GM12878 (cell line): Measurements from ENCODE around the gene NECAB3. TPM values are rescaled to one million over a fixed set of nuclear protein-coding genes. Genes with fewer than 3 reads are reported as not detected.

Source experiments
- ATAC-seq: fragments of 200-7000 bp; cut with Tn5 transposase; 3 replicates; pipeline ENCODE4 v1.9.1; 2020; ENCODE audit warnings: mild to moderate bottlenecking, moderate library complexity
- BruUV-seq: library from RNA; stranded (reverse); fragments of 400-500 nt; replicated peaks from 2 replicates; lab custom pipeline; 2021; lab: Mats Ljungman, UMichigan
- CTCF ChIA-PET: fragments of 300-600 bp; sonication (Branson Sonifier 250); formaldehyde crosslinking; extraction: SDS; loops from one replicate; lab custom pipeline; 2021; ENCODE audit warnings: inconsistent platforms; lab: Yijun Ruan, JAX
- POLR2A ChIA-PET: fragments of 350-600 bp; formaldehyde crosslinking; extraction: SDS; loops from one replicate; lab custom pipeline; 2021; ENCODE audit warnings: inconsistent platforms; lab: Charles Lee
- RAD21 ChIA-PET: fragments of 300-600 bp; sonication (Branson Sonifier 250); formaldehyde crosslinking; loops from one replicate; lab custom pipeline; 2023; ENCODE audit warnings: antibody characterized with exemption; ENCODE audit not compliant: unreplicated experiment; lab: Charles Lee
- SMC1A ChIA-PET: fragments of 300-600 bp; sonication (Branson Sonifier 250); formaldehyde crosslinking; loops from one replicate; lab custom pipeline; 2023; ENCODE audit not compliant: unreplicated experiment, uncharacterized antibody; lab: Charles Lee
- DNase-seq: peaks from one replicate; pipeline ENCODE4 v3.0.0-alpha.2; 2011; ENCODE audit warnings: low read depth, low spot score
- FAIRE-seq: peaks from 3 replicates; lab custom pipeline; 2011; peaks lifted over from hg19 to GRCh38; lab: Jason Lieb, UNC
- H2AFZ ChIP-seq: 2 replicates; pipeline ENCODE4 v1.6.0; 2011; ENCODE audit warnings: low read depth, low read length, control low read depth; ENCODE audit not compliant: control insufficient read depth
- H3K27ac ChIP-seq: 2 replicates; pipeline ENCODE4 v1.5.1; 2011; ENCODE audit warnings: control low read depth; ENCODE audit not compliant: control insufficient read depth, insufficient read depth
- H3K27me3 ChIP-seq, 2 experiments: replicated peaks in 1 of 2; 2 replicates each; pipeline versions ENCODE4 v1.6.0 to v1.6.1; 2011; ENCODE audit warnings: low read length in 1 of 2; ENCODE audit not compliant: control insufficient read depth in 2 of 2, insufficient read depth in 2 of 2
- H3K36me3 ChIP-seq, 2 experiments: 2 replicates each; pipeline ENCODE4 v1.5.1; 2011; ENCODE audit warnings: low read length in 1 of 2; ENCODE audit not compliant: control insufficient read depth in 2 of 2, insufficient read depth in 2 of 2
- H3K4me1 ChIP-seq: 2 replicates; pipeline ENCODE4 v1.6.1; 2011; ENCODE audit warnings: mild to moderate bottlenecking, low read length, moderate library complexity, mixed read lengths; ENCODE audit not compliant: control insufficient read depth, insufficient read depth
- H3K4me2 ChIP-seq: 2 replicates; pipeline ENCODE4 v1.6.0; 2011; ENCODE audit warnings: control low read depth; ENCODE audit not compliant: control insufficient read depth, insufficient read depth
- H3K4me3 ChIP-seq: fragments of 200-600 bp; sonication (generic); 2 replicates; pipeline ENCODE4 v1.5.1; 2016
- H3K79me2 ChIP-seq: 2 replicates; pipeline ENCODE4 v1.6.0; 2011; ENCODE audit warnings: low read length; ENCODE audit not compliant: control insufficient read depth, insufficient read depth
- H3K9ac ChIP-seq: 2 replicates; pipeline ENCODE4 v1.8.0; 2011; ENCODE audit warnings: low read length, control low read depth, mixed read lengths; ENCODE audit not compliant: control insufficient read depth, insufficient read depth
- H3K9me3 ChIP-seq: replicated peaks from 3 replicates; pipeline ENCODE4 v1.5.1; 2011; ENCODE audit warnings: mild to moderate bottlenecking, low read length; ENCODE audit not compliant: control insufficient read depth, insufficient read depth
- H4K20me1 ChIP-seq: 2 replicates; pipeline ENCODE4 v1.6.0; 2011; ENCODE audit not compliant: control insufficient read depth, insufficient read depth
- CHD1 ChIP-seq: IDR thresholded peaks from 2 replicates; pipeline ENCODE4 v1.6.1; 2012; ENCODE audit warnings: low read depth, low read length, improper control_type of control experiment
- CHD4 ChIP-seq: fragments of 200-600 bp; sonication (generic); IDR thresholded peaks from 2 replicates; pipeline ENCODE4 v1.6.1; 2016; ENCODE audit warnings: mild to moderate bottlenecking
- EGR1 ChIP-seq, 2 experiments: IDR thresholded peaks; 1 replicate in 1 of 2; 2 replicates in 1 of 2; pipeline ENCODE4 v1.6.1; 2011 to 2012; ENCODE audit warnings: low read depth in 2 of 2, low read length in 2 of 2, borderline replicate concordance in 1 of 2, mild to moderate bottlenecking in 1 of 2, moderate library complexity in 1 of 2
- IRF3 ChIP-seq: fragments of 450-650 bp; IDR thresholded peaks from 2 replicates; pipeline ENCODE4 v1.6.1; 2014; ENCODE audit warnings: mild to moderate bottlenecking
- NFYA ChIP-seq: IDR thresholded peaks from 2 replicates; pipeline ENCODE4 v1.6.1; 2011; ENCODE audit warnings: low read depth, mild to moderate bottlenecking, low read length, improper control_type of control experiment, borderline replicate concordance
- PKNOX1 ChIP-seq: fragments of 450-650 bp; IDR thresholded peaks from 2 replicates; pipeline ENCODE4 v1.6.1; 2016; ENCODE audit warnings: mild to moderate bottlenecking
- POU2F2 ChIP-seq: IDR thresholded peaks from 3 replicates; pipeline ENCODE4 v1.6.1; 2011; ENCODE audit warnings: low read depth, mild to moderate bottlenecking, low read length, borderline replicate concordance
- REST ChIP-seq: IDR thresholded peaks from 2 replicates; pipeline ENCODE4 v1.6.1; 2012; ENCODE audit warnings: mild to moderate bottlenecking, low read depth, low read length
- SIN3A ChIP-seq: IDR thresholded peaks from 2 replicates; pipeline ENCODE4 v1.6.1; 2012; ENCODE audit warnings: low read depth, low read length, improper control_type of control experiment
- SIX5 ChIP-seq: IDR thresholded peaks from 2 replicates; pipeline ENCODE4 v1.6.1; 2011; ENCODE audit warnings: mild to moderate bottlenecking, low read depth, low read length, moderate library complexity; ENCODE audit not compliant: severe bottlenecking
- SMAD1 ChIP-seq: fragments of 450-650 bp; IDR thresholded peaks from 2 replicates; pipeline ENCODE4 v1.6.1; 2018; ENCODE audit warnings: mild to moderate bottlenecking, low read depth; ENCODE audit not compliant: partially characterized antibody
- TCF3 ChIP-seq: IDR thresholded peaks from 2 replicates; pipeline ENCODE4 v1.6.1; 2012; ENCODE audit warnings: low read depth, mild to moderate bottlenecking, low read length, borderline replicate concordance; ENCODE audit not compliant: insufficient read depth
- YY1 ChIP-seq: IDR thresholded peaks from 2 replicates; pipeline ENCODE4 v1.6.1; 2011; ENCODE audit warnings: low read depth, mild to moderate bottlenecking, low read length
- ZBTB11 ChIP-seq: fragments of 450-650 bp; formaldehyde crosslinking; IDR thresholded peaks from 2 replicates; pipeline ENCODE4 v1.5.0; 2022; ENCODE audit warnings: mild to moderate bottlenecking, missing genetic modification characterization
- ZSCAN29 ChIP-seq: fragments of 450-650 bp; IDR thresholded peaks from 2 replicates; pipeline ENCODE4 v1.6.1; 2017; ENCODE audit warnings: mild to moderate bottlenecking, moderate library complexity
- WGBS: methylation state at CpG from one replicate; pipeline ENCODE4 v1.1.6; 2016; ENCODE audit warnings: low lambda C conversion rate; ENCODE audit not compliant: insufficient replicate concordance, insufficient coverage; ENCODE audit errors: missing lambda C conversion rate; 5-methylcytosine and 5-hydroxymethylcytosine counted together
- in situ Hi-C: fragments of 300-500 bp; cut with MboI; formaldehyde crosslinking; loops from 9 replicates; pipeline ENCODE4 v1.14.3; 2018; ENCODE audit warnings: mixed read lengths
- intact Hi-C: fragments of 100-400 bp; cut with micrococcal nuclease; formaldehyde crosslinking; loops from one replicate; pipeline ENCODE4 v1.14.2; 2022; ENCODE audit not compliant: unreplicated experiment
- polyA plus RNA-seq, 11 experiments: library from polyadenylated mRNA; depleted of rRNA in 4 of 11; unstranded in 6 of 11; stranded (reverse) in 5 of 11; fragments of >200 nt; fragmentation: Nextera tagmentation in 4 of 11; fragmentation: Illumina TruSeq in 1 of 11; extraction: Ambion mirVana in 4 of 11; extraction: Trizol in 1 of 11; gene quantifications; 1 replicate in 1 of 11; 2 replicates in 10 of 11; pipeline versions ENCODE4 v1.2.1 to v1.2.3, GENCODE V29; 2011 to 2016; ENCODE audit warnings: inconsistent platforms in 2 of 11, missing spikeins in 2 of 11, low read depth in 1 of 11
- total RNA-seq, 4 experiments: library from RNA; depleted of rRNA in 3 of 4; stranded (reverse); fragments of >200 nt in 3 of 4; fragmentation: Illumina TruSeq in 1 of 4; extraction: Trizol in 1 of 4; gene quantifications; 2 replicates each; pipeline versions ENCODE4 v1.2.1 to v1.2.3, GENCODE V29; 2013 to 2021

The NECAB3 gene
- total and polyA plus RNA-seq, 10 of the 15 experiments (the other 5 are each of a cell fraction or from before 2014, with no cell fraction given): 0.21 to 17.0 (median 7.2) TPM

- TF ChIP-seq REST (no peak), SMAD1 (no peak), CHD4 (no peak), POU2F2 (no peak)
Measured at GRCh38 chr20:33658510-33658909, 15.7 kb downstream of the NECAB3 start (continued).

- no TSS peak for BruUV-seq
- no peaks in the 10 kb centered on the region for H3K79me2 ChIP-seq
- RAD21 ChIA-PET: no interaction called here
- ATAC-seq (no peak), DNase-seq (no peak), FAIRE-seq (no peak)
- intact Hi-C loops (no loop called here), in situ Hi-C loops (no loop called here)
- no peak overlapping the region for H3K4me2 ChIP-seq
- 95% methylated on average over 11 of the region's 12 CpGs for WGBS
- CTCF ChIA-PET: no interaction called here
- H3K36me3 ChIP-seq: no peaks in the 10 kb centered on the region
- POLR2A ChIA-PET: no interaction called here
- H3K27ac ChIP-seq: no peak overlapping the region
- no peaks in the 10 kb centered on the region for H4K20me1 ChIP-seq
- SMC1A ChIA-PET: no interaction called here
- no peak overlapping the region for H3K4me3 ChIP-seq
- H3K4me1 ChIP-seq: peaks cover 11% of the 10 kb centered on the region
- H3K9ac ChIP-seq: no peak overlapping the region
- no peaks in the 10 kb centered on the region for H3K9me3 ChIP-seq
- H3K27me3 ChIP-seq: peaks cover 0 to 2% of the 10 kb centered on the region in 2 experiments; a peak in 1 of 4 replicates
- no peak overlapping the region for H2AFZ ChIP-seq
- TF ChIP-seq PKNOX1 (no peak), EGR1 (IDR thresholded peaks at IDR 0.05; ENCODE audit: borderline replicate concordance in 1 of 2, low read depth in 2 of 2, low read length in 2 of 2) (no peak), CHD1 (no peak), IRF3 (no peak), SIN3A (no peak), ZBTB11 (CRISPR knock-in tag) (no peak), TCF3 (no peak), ZSCAN29 (no peak), SIX5 (no peak), YY1 (no peak), NFYA (no peak)
Measured at GRCh38 chr20:33657704-33658095, 16.5 kb downstream of the NECAB3 start.
